22Rv1 (cell line): ENCODE results near the gene KDELR1.
A peak's percentile ranks its signal among the peaks of the same experiment; 100 is the strongest.

Experiments used
- H3K27ac ChIP-seq: fragments of 450-650 bp; 2 replicates; pipeline ENCODE4 v1.5.1; 2017
- CTCF ChIP-seq: fragments of 450-650 bp; IDR thresholded peaks from 2 replicates; pipeline ENCODE4 v1.5.1; 2017; ENCODE audit warnings: mild to moderate bottlenecking
- ZFX ChIP-seq: fragments of 450-650 bp; IDR thresholded peaks from 2 replicates; pipeline ENCODE4 v1.6.1; 2017; ENCODE audit warnings: antibody characterized with exemption, borderline replicate concordance

Gene KDELR1

GRCh38 chr19:48419158-48419920 is 28.0 kb upstream of the KDELR1 start:
- no peak overlapping the region for H3K27ac ChIP-seq
- TF ChIP-seq CTCF (no peak), ZFX (no peak)

GRCh38 chr19:48418317-48419064 is 27.1 kb upstream of the KDELR1 start:
- no peak overlapping the region for H3K27ac ChIP-seq
- TF ChIP-seq ZFX (no peak), CTCF (no peak)

GRCh38 chr19:48417421-48417820 is 26.1 kb upstream of the KDELR1 start:
- no peak overlapping the region for H3K27ac ChIP-seq
- TF ChIP-seq ZFX (no peak), CTCF (no peak)

GRCh38 chr19:48415806-48416221 is 24.5 kb upstream of the KDELR1 start:
- no peak overlapping the region for H3K27ac ChIP-seq
- TF ChIP-seq ZFX (no peak), CTCF (no peak)

GRCh38 chr19:48415395-48415794 is 24.0 kb upstream of the KDELR1 start:
- H3K27ac ChIP-seq = 0 out of 2 replicates have a peak overlapping the region, but pooled peaks have one; percentile 26
- TF ChIP-seq CTCF (no peak), ZFX (no peak)

GRCh38 chr19:48413879-48414587 is 22.7 kb upstream of the KDELR1 start:
- 0 out of 2 replicates have a peak overlapping the region, but pooled peaks have one; percentile 26 for H3K27ac ChIP-seq
- TF ChIP-seq ZFX (no peak), CTCF (no peak)
